Endothelial cell of umbilical vein (primary cell): ENCODE measurements around the gene HMGXB4.

Experiments used
- EZH2 ChIP-seq: IDR thresholded peaks from 2 replicates; pipeline ENCODE4 v1.6.1; 2012; ENCODE audit warnings: borderline replicate concordance, low read depth, mild to moderate bottlenecking, moderate library complexity, low read length, inconsistent platforms; ENCODE audit not compliant: severe bottlenecking
- GATA2 ChIP-seq: IDR thresholded peaks from 2 replicates; pipeline ENCODE4 v1.7.0; 2011; ENCODE audit warnings: low read depth, mild to moderate bottlenecking, moderate library complexity, mixed read lengths, low read length; ENCODE audit not compliant: insufficient read length, insufficient read depth
- POLR2A ChIP-seq: IDR thresholded peaks from 2 replicates; pipeline ENCODE4 v1.6.1; 2012; ENCODE audit warnings: low read depth, mild to moderate bottlenecking, control low read depth, low read length

DNA sequence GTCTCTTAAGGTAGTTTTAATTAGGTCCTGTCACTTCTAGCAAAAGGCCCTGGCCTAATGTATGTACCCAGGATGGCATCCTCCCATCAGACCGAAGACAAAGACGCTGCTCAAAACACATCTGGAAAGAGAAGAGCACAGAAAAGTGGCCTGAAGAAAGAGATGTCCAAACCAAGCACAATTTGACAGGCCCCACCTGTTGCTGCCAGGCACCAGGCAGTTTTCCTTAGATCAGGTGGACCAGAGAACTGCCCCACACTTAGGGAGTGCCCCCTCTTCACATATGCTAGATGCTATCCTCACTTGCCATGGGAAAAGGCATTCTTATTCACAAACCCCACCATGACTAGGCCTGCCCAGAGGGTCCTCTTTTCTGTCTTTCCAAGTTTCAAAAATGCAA lies 3.3 kb upstream of the HMGXB4 start:
- TF ChIP-seq GATA2 (no peak), POLR2A (no peak), EZH2 (no peak)
